Measurements from ENCODE around the gene GKAP1. TPM values are rescaled to one million over a fixed set of nuclear protein-coding genes. Genes with fewer than 3 reads are reported as not detected.

Gene GKAP1
- total and polyA plus RNA-seq, 2 donors (not counting 3 experiments of a cell fraction or from before 2014, with no cell fraction given): 1.3 to 2.5 TPM

DNA sequence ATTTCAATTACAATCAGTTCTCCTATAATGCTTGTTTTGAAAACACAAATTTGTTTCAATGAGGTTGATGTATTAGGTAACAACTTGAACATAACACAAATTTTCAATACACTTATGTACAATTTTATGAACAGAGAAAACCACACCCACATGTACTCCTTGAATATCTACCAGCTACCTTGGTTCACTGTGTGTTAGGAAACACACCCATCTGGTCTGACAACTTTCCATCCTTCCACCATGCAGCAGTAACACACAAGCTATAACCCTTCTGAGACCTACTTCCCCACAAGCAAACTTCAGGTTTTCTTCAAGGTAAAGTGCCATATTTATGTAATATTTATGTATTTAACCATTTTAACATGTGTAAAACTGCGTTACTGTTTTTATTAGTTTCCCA lies 73.4 kb downstream of the GKAP1 start:
- Histone ChIP-seq H2AFZ (ENCODE audit: low read depth, low read length) (no peak overlapping the region), H3K4me1 (ENCODE audit: control insufficient read depth, extremely low read depth, insufficient read depth, low read length) (no peaks in the 10 kb centered on the region), H3K79me2 (ENCODE audit: control insufficient read depth, insufficient read depth, low read length) (no peaks in the 10 kb centered on the region), H3K27me3 (ENCODE audit: control insufficient read depth in 2 of 2, insufficient read depth in 2 of 2, low read length in 2 of 2) (no peaks in the 10 kb centered on the region), H3K27ac (ENCODE audit: insufficient read depth, low read depth, low read length) (no peak overlapping the region), H3K9ac (replicated peaks; ENCODE audit: extremely low read depth, insufficient read depth, low read length) (no peak overlapping the region), H3K9me1 (replicated peaks; ENCODE audit: control insufficient read depth, extremely low read depth, insufficient read depth, low read length) (no peaks in the 10 kb centered on the region), H3K4me2 (ENCODE audit: insufficient read depth, low read length) (no peak overlapping the region), H3K4me3 (replicated peaks in 1 of 3; ENCODE audit: insufficient read depth in 1 of 3, low read depth in 1 of 3, low read length in 3 of 3) (no peak overlapping the region), H3K36me3 (ENCODE audit: control insufficient read depth in 2 of 2, extremely low read depth in 1 of 2, insufficient read depth in 2 of 2, low read length in 2 of 2) (no peaks in the 10 kb centered on the region), H3K9me3 (replicated peaks; ENCODE audit: control insufficient read depth, insufficient read depth, low read length) (no peaks in the 10 kb centered on the region), H4K20me1 (replicated peaks; ENCODE audit: control insufficient read depth, extremely low read depth, insufficient read depth, low read length) (no peaks in the 10 kb centered on the region)
- DNase-seq (ENCODE audit: low read depth, low spot score) (no peak), FAIRE-seq (no peak)
- TF ChIP-seq POLR2A (IDR thresholded peaks at IDR 0.05; ENCODE audit: low read depth, low read length): no peak
- no peak for TF ChIP-seq EZH2 (IDR thresholded peaks at IDR 0.05; ENCODE audit: borderline replicate concordance, low read depth, low read length, severe bottlenecking)
- no peak for TF ChIP-seq JUN (IDR thresholded peaks at IDR 0.05; ENCODE audit: borderline replicate concordance, insufficient read depth, insufficient read length, low read depth)
- TF ChIP-seq GATA2 (IDR thresholded peaks at IDR 0.05; ENCODE audit: insufficient read depth, insufficient read length, low read depth, low read length): no peak
- no peak for TF ChIP-seq POLR2AphosphoS5 (IDR thresholded peaks at IDR 0.05; ENCODE audit: insufficient read depth, low read depth, low read length)
- POLR2A ChIA-PET: no interaction called here
- CTCF ChIA-PET: no interaction called here
- intact Hi-C loops (cut with micrococcal nuclease): no loop called here
- dilution Hi-C loops (cut with MboI; ENCODE audit: extremely low pct_ligation_motif_present, low sequenced_read_pairs): no loop called here
- BruUV-seq (replicated peaks): no TSS peak

DNA sequence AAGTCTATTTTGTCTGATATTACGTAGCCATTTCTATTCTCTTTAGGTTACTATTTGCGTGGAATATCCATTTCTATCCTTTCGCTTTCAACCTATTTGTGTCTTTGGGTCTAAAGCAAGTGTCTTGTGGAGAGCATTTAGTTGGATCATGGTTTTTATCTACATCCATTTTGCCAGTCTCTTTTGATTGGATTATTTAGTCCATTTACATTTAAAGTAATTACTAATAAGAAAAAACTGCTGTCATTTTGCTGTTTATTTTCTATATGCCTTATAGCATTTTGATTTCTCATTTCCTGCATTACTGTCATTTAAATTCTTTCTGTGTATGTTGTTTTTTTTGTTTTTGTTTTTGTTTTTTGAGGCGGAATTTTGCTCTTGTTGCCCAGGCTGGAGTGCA lies 83.8 kb downstream of the GKAP1 start:
- Histone ChIP-seq H3K4me2 (ENCODE audit: insufficient read depth, low read length) (no peak overlapping the region), H3K9me3 (replicated peaks; ENCODE audit: control insufficient read depth, insufficient read depth, low read length) (no peaks in the 10 kb centered on the region), H3K27ac (ENCODE audit: insufficient read depth, low read depth, low read length) (no peak overlapping the region), H2AFZ (ENCODE audit: low read depth, low read length) (no peak overlapping the region), H3K27me3 (ENCODE audit: control insufficient read depth in 2 of 2, insufficient read depth in 2 of 2, low read length in 2 of 2) (peaks cover 0 to 7% of the 10 kb centered on the region in 2 experiments), H3K36me3 (ENCODE audit: control insufficient read depth in 2 of 2, extremely low read depth in 1 of 2, insufficient read depth in 2 of 2, low read length in 2 of 2) (no peaks in the 10 kb centered on the region), H3K9me1 (replicated peaks; ENCODE audit: control insufficient read depth, extremely low read depth, insufficient read depth, low read length) (no peaks in the 10 kb centered on the region), H3K79me2 (ENCODE audit: control insufficient read depth, insufficient read depth, low read length) (no peaks in the 10 kb centered on the region), H3K9ac (replicated peaks; ENCODE audit: extremely low read depth, insufficient read depth, low read length) (no peak overlapping the region), H4K20me1 (replicated peaks; ENCODE audit: control insufficient read depth, extremely low read depth, insufficient read depth, low read length) (no peaks in the 10 kb centered on the region), H3K4me1 (ENCODE audit: control insufficient read depth, extremely low read depth, insufficient read depth, low read length) (no peaks in the 10 kb centered on the region), H3K4me3 (replicated peaks in 1 of 3; ENCODE audit: insufficient read depth in 1 of 3, low read depth in 1 of 3, low read length in 3 of 3) (no peak overlapping the region)
- TF ChIP-seq POLR2AphosphoS5 (IDR thresholded peaks at IDR 0.05; ENCODE audit: insufficient read depth, low read depth, low read length) (no peak), FOS (IDR thresholded peaks at IDR 0.05; ENCODE audit: borderline replicate concordance, insufficient read depth, low read length) (no peak), POLR2A (IDR thresholded peaks at IDR 0.05; ENCODE audit: low read depth, low read length) (no peak), GATA2 (IDR thresholded peaks at IDR 0.05; ENCODE audit: insufficient read depth, insufficient read length, low read depth, low read length) (no peak), JUN (IDR thresholded peaks at IDR 0.05; ENCODE audit: borderline replicate concordance, insufficient read depth, insufficient read length, low read depth) (no peak), MYC (IDR thresholded peaks at IDR 0.05; ENCODE audit: low read depth, low read length) (no peak)
- TF ChIP-seq, protein P1, sequence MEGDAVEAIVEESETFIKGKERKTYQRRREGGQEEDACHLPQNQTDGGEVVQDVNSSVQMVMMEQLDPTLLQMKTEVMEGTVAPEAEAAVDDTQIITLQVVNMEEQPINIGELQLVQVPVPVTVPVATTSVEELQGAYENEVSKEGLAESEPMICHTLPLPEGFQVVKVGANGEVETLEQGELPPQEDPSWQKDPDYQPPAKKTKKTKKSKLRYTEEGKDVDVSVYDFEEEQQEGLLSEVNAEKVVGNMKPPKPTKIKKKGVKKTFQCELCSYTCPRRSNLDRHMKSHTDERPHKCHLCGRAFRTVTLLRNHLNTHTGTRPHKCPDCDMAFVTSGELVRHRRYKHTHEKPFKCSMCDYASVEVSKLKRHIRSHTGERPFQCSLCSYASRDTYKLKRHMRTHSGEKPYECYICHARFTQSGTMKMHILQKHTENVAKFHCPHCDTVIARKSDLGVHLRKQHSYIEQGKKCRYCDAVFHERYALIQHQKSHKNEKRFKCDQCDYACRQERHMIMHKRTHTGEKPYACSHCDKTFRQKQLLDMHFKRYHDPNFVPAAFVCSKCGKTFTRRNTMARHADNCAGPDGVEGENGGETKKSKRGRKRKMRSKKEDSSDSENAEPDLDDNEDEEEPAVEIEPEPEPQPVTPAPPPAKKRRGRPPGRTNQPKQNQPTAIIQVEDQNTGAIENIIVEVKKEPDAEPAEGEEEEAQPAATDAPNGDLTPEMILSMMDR (IDR thresholded peaks at IDR 0.05; ENCODE audit: extremely low read depth in 1 of 2, insufficient read depth in 1 of 2, low read depth in 1 of 2, low read length in 2 of 2): no peak
- intact Hi-C loops (cut with micrococcal nuclease) (no loop called here), dilution Hi-C loops (cut with MboI; ENCODE audit: extremely low pct_ligation_motif_present, low sequenced_read_pairs) (no loop called here)
- FAIRE-seq: no peak
- ChIA-PET CTCF (no interaction called here), POLR2A (no interaction called here)
- no peak for DNase-seq (ENCODE audit: low read depth, low spot score)
- no TSS peak for BruUV-seq (replicated peaks)
